Stimulated activated naive B cell treated with anti-CD40 and anti-IgM and Interleukin-4, amounts not matched to agents 10 μg/mL and 1 μg/mL and 100 μg/mL, for 72 hours (primary cell): ENCODE results near the gene USP22.

Experiments used
- ATAC-seq, 2 donors: fragments of 150-1000 bp; cut with Tn5 transposase; replicated peaks; 2 replicates each; pipeline ENCODE4 v1.10.0; 2021; ENCODE audit warnings: moderate library complexity in 1 of 2
- DNase-seq: peaks from one replicate; pipeline ENCODE4 v3.0.0; 2021
- H3K27ac Mint-ChIP-seq: one replicate; pipeline ENCODE4 v1.8.0; 2022; ENCODE audit warnings: mild to moderate bottlenecking, mixed read lengths
- H3K27me3 Mint-ChIP-seq, 2 donors: one replicate each; pipeline ENCODE4 v1.8.0; 2022; ENCODE audit warnings: mixed read lengths in 2 of 2
- H3K36me3 Mint-ChIP-seq, 2 donors: one replicate each; pipeline ENCODE4 v1.8.0; 2022; ENCODE audit warnings: mixed read lengths in 2 of 2, mild to moderate bottlenecking in 1 of 2
- H3K4me1 Mint-ChIP-seq, 2 donors: one replicate each; pipeline ENCODE4 v1.8.0; 2022; ENCODE audit warnings: mixed read lengths in 2 of 2, mild to moderate bottlenecking in 1 of 2
- H3K4me3 Mint-ChIP-seq, 2 donors: one replicate each; pipeline ENCODE4 v1.8.0; 2022; ENCODE audit warnings: mild to moderate bottlenecking in 2 of 2, mixed read lengths in 2 of 2, moderate library complexity in 1 of 2
- H3K9me3 Mint-ChIP-seq, 2 donors: one replicate each; pipeline ENCODE4 v1.8.0; 2022; ENCODE audit warnings: mixed read lengths in 2 of 2, mild to moderate bottlenecking in 1 of 2

Gene USP22

DNA sequence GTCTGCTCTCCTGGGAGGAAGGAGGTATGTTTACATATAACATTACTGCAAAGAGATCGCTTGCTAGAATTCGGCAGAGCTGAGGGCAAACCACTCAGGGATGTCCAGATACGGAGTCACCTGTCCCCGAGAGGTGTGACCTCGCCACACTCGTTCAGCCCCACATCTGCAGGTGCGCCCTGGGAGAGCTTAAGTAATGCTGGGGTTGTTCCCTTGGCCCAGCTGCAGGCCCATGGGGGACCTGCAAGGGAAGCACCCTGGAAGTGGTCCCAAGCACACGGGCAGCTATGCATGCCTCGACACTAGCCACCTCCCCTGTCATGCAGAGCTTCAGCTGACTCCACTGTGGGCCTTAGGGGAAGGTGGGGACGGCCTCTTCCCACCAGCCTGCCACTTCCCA lies 22.2 kb downstream of the USP22 start:
- DNase-seq (no peak), ATAC-seq (peak in 1 of 2 donors; percentile 33)
- Mint-ChIP-seq H3K4me1 (peaks cover 39 to 54% of the 10 kb centered on the region in 2 donors), H3K36me3 (peaks cover 50 to 72% of the 10 kb centered on the region in 2 donors), H3K27ac (peak overlapping the region; percentile 81), H3K9me3 (no peaks in the 10 kb centered on the region), H3K27me3 (no peaks in the 10 kb centered on the region), H3K4me3 (no peak overlapping the region)

DNA sequence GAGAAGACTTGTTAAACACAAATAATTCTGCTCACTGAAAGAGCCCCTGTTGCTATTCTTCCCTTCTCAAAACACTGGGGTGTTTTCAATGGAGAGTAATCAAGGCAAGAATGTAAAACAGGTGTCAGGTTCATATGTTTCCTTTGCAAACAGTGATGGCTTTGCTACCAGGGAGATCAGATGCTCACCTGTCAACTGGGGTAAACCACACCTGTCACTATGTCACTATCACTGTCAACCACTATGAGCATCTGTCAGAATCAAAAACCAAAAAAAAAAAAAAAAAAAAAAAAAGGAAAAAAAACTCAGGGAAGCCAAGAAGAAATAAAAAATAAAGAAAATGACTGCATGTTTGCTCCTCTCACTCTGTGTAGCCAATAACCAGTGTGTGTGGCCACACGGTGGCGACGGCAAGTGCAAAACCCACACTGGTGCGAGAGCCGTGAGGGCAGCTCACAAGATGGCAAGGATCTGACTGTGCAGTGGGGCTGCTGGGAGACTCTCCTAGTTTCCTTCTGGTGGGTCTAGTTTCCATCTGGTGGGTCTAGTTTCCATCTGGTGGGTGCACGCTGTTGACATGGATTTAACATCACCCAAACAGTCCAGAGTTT lies 22.7 kb downstream of the USP22 start:
- H3K4me1 Mint-ChIP-seq: peaks cover 37 to 51% of the 10 kb centered on the region in 2 donors
- peak overlapping the region; percentile 81 for H3K27ac Mint-ChIP-seq
- H3K9me3 Mint-ChIP-seq: no peaks in the 10 kb centered on the region
- H3K36me3 Mint-ChIP-seq: peaks cover 47 to 69% of the 10 kb centered on the region in 2 donors
- DNase-seq: no peak
- no peaks in the 10 kb centered on the region for H3K27me3 Mint-ChIP-seq
- peak; percentile 88 to 90 for ATAC-seq
- peak overlapping the region in 1 of 2 donors; percentile 39 for H3K4me3 Mint-ChIP-seq

DNA sequence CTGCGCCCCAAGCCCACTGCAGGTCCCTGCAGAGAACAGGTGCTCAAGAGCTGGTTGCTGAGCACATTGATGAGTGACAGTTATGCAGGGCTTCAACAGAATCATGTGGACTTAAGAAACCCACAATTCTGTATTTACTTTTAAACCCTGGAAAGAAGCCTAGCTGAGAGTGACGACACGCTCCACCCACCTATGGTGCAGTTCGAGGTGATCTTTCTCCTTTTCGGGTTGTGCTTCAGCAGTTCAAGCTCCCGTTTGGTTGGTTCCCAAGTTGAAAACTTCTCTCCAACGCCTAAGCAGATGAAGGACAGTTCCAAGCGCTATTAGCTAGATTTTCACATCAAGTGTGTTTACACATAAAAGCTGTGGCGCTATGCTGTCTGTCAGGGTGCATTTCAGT lies 23.9 kb downstream of the USP22 start:
- peaks cover 25 to 39% of the 10 kb centered on the region in 2 donors for H3K4me1 Mint-ChIP-seq
- no peak overlapping the region for H3K4me3 Mint-ChIP-seq
- H3K27ac Mint-ChIP-seq: no peak overlapping the region
- DNase-seq (no peak), ATAC-seq (no peak)
- no peaks in the 10 kb centered on the region for H3K9me3 Mint-ChIP-seq
- H3K36me3 Mint-ChIP-seq: peaks cover 40 to 67% of the 10 kb centered on the region in 2 donors
- no peaks in the 10 kb centered on the region for H3K27me3 Mint-ChIP-seq

DNA sequence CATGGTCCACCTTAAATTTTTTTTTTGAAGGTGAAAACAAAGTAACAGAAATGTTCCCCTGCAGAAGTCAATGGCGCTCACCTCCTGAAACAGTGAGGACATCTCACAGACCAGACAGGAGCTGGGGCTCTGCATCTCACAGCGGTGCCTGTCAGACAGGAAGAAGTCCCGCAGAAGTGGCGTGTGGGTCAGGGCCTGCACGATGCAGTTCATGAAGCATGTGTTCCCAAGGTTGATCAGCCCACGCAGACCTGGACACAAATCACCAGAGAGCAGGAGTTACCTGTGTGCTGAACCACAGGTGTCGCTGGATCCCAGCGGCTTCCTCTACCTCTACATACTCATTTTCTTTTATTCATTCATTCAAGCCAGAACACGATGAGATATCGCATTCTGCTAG lies 24.9 kb downstream of the USP22 start:
- ATAC-seq (no peak), DNase-seq (no peak)
- Mint-ChIP-seq H3K4me3 (no peak overlapping the region), H3K27ac (no peak overlapping the region), H3K4me1 (peaks cover 25 to 33% of the 10 kb centered on the region in 2 donors), H3K36me3 (peaks cover 36 to 72% of the 10 kb centered on the region in 2 donors), H3K27me3 (no peaks in the 10 kb centered on the region), H3K9me3 (no peaks in the 10 kb centered on the region)

DNA sequence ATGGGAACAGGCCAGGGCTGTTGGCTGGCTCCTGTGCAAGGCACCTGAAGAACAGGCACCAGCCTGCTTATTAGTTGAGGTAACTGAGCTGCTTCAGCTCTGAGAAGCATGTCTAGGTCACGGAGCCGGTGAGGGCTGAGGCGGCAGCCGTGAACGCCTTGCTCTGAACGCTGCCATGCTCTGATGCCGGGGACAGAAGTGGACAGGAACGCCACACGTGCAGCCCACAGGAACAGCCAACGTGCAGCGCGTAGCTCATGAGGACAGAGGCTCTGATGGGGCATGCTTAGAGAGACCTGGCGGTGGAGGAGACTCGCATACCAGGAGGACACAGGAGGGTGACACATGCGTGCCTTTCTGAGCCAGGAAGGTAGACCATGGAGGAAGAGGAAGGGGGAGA lies 25.6 kb downstream of the USP22 start:
- Mint-ChIP-seq H3K4me3 (no peak overlapping the region), H3K36me3 (peaks cover 38 to 75% of the 10 kb centered on the region in 2 donors), H3K9me3 (no peaks in the 10 kb centered on the region), H3K27me3 (no peaks in the 10 kb centered on the region), H3K4me1 (peaks cover 22 to 27% of the 10 kb centered on the region in 2 donors), H3K27ac (no peak overlapping the region)
- ATAC-seq (no peak), DNase-seq (no peak)

DNA sequence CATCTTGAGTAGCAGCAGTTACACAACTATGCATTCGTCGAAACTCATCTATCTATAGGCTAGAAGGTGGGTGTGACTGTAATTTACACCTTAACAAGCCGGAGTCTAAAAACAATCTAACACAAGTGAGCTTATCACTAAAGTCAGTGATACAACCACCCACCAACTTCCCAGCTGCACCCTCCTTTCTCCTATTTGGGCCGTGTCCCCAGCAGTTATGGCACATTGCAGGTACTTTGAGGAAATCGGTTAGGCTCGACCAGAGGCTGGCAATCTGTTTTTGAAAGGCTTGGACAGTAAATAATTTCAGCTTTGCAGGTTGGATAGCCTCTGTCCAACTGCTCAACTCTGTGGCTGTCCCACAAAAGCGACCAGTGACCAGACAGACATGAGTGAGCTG lies 26.0 kb downstream of the USP22 start:
- Mint-ChIP-seq H3K4me3 (no peak overlapping the region), H3K36me3 (peaks cover 42 to 76% of the 10 kb centered on the region in 2 donors), H3K4me1 (peaks cover 22 to 27% of the 10 kb centered on the region in 2 donors), H3K27ac (no peak overlapping the region), H3K27me3 (no peaks in the 10 kb centered on the region), H3K9me3 (no peaks in the 10 kb centered on the region)
- ATAC-seq (no peak), DNase-seq (no peak)

DNA sequence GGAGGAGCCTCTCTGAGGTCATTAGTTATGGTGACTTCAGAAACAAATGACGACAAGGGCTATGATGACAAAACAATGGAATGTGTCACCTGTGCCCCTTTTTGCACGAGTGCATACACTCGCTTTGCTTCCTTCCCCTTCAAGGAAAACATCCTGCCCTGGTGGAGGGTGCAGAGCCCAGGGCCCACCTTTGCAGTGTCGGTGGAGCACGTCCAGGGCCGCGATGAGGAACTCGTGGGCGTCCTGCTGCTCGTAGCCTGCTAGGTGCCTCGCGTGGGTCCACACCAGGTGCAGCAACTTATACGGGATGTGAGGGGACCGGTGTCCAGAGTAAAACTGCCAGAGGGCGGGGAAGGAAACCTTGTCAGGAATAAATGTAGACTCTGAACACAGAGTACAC lies 27.2 kb downstream of the USP22 start:
- no peak for ATAC-seq
- Mint-ChIP-seq H3K36me3 (peaks cover 47 to 74% of the 10 kb centered on the region in 2 donors), H3K4me3 (no peak overlapping the region), H3K9me3 (no peaks in the 10 kb centered on the region), H3K4me1 (peaks cover 23 to 26% of the 10 kb centered on the region in 2 donors), H3K27me3 (no peaks in the 10 kb centered on the region), H3K27ac (peak overlapping the region; percentile 67)
- DNase-seq: no peak

DNA sequence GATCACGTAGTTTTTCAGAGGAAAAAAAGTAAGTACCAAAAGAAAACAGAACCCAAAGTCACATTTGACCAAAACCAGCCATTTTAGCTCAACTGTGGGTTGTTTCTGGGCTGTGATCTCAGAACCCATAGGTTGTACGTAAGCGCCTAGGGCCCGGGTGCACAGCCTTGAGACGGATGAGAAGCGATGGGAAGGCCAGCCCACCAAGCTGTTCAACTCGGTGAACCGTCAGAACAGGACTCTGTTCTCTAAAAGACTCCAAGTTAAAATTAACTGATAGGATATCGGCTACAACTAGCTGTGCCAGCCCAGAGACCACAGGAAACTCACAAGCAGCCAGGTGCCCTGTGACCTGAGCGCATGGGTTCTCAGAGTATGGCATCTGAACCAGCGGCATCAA lies 28.3 kb downstream of the USP22 start:
- H3K27me3 Mint-ChIP-seq: no peaks in the 10 kb centered on the region
- no peak overlapping the region for H3K4me3 Mint-ChIP-seq
- peaks cover 19 to 22% of the 10 kb centered on the region in 2 donors for H3K4me1 Mint-ChIP-seq
- ATAC-seq (no peak), DNase-seq (no peak)
- no peaks in the 10 kb centered on the region for H3K9me3 Mint-ChIP-seq
- H3K36me3 Mint-ChIP-seq: peaks cover 42 to 68% of the 10 kb centered on the region in 2 donors
- H3K27ac Mint-ChIP-seq: peak overlapping the region; percentile 20

DNA sequence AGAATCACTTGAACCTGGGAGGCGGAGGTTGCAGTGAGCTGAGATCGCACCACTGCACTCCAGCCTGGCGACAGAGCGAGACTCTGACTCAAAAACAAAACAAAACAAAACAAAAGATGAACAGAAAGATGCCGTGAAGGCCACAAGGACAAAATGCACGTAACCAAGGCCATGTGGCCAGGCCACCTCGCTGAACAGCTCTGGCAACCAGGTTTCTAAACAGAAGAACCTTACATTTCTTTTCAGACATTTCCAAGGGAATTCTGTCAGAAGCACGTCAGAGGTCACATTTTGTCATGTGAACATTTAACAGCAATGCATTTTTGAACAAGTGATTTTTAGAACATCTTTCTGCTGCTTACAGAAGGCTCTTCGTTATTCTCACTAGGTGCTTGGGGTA lies 28.8 kb downstream of the USP22 start:
- Mint-ChIP-seq H3K4me3 (no peak overlapping the region), H3K27ac (no peak overlapping the region), H3K36me3 (peaks cover 37 to 63% of the 10 kb centered on the region in 2 donors), H3K4me1 (peaks cover 17 to 22% of the 10 kb centered on the region in 2 donors), H3K9me3 (no peaks in the 10 kb centered on the region), H3K27me3 (no peaks in the 10 kb centered on the region)
- DNase-seq (no peak), ATAC-seq (no peak)

DNA sequence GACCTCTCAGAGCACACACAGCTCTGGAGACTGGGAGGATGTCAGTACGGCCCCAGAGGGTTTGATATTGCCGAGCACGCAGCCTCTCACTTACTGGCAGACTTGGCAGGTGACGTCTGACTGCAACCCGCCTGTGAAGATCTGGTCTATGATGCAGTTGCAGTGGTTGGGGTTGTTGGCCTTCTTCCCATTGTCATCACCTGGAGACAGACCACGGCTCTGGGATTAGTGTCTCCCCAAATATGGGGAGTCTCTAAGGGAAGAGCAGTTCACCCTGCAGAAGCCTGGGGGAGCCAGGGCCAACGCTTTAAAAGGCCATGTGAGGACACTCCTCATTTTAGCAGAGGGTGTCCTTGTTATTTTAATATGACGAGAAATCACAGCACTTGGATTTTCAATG lies 30.1 kb downstream of the USP22 start:
- peaks cover 17 to 22% of the 10 kb centered on the region in 2 donors for H3K4me1 Mint-ChIP-seq
- peaks cover 36 to 59% of the 10 kb centered on the region in 2 donors for H3K36me3 Mint-ChIP-seq
- no peaks in the 10 kb centered on the region for H3K9me3 Mint-ChIP-seq
- no peak overlapping the region for H3K4me3 Mint-ChIP-seq
- H3K27ac Mint-ChIP-seq: no peak overlapping the region
- H3K27me3 Mint-ChIP-seq: no peaks in the 10 kb centered on the region
- ATAC-seq (no peak), DNase-seq (no peak)

DNA sequence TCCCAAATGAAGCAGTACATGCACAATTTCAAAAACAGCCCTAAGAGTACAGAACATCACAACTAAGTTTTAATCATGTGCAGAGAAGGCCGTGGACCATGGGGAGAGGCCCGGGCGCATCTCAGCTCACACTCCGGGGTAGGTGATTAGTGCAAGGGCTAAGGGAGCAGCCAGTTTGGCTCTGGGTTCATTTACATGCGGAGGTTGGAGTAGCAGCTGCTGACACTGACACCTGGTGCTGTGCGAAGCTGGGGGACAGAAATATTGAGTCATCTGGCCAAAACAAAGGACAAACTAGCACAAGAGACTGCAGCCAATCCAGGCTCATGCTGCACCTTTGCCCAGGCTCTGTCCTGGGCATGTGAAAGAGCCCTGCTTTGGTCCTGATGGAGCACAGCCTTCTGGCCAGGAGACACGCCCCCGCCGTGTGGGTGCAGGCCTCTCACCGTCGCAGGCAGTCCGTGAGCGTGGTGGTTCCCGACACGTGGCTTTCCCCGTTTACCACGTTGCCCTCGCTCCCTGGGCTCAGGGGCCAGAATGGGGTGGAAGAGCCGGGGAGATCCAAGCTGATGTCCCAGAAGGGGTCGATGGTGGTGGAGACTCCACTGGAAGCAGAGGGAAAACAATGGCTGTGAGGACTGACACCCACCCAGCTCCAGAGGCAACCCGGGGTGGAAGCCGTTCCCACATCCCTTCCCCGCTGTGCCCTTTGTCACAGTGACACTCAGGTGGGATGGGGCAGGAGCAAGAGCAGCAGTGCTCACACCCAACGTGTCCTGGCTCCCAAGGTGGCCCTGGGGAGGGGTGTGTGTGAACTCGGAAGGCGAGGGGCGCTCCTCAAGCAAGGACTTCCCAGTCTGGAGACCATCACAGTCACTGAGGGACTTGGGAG lies 31.9 kb downstream of the USP22 start:
- peak; percentile 31 to 41 for ATAC-seq
- Mint-ChIP-seq H3K36me3 (peaks cover 36 to 58% of the 10 kb centered on the region in 2 donors), H3K4me3 (no peak overlapping the region), H3K4me1 (peaks cover 10 to 13% of the 10 kb centered on the region in 2 donors), H3K27ac (peak overlapping the region; percentile 73), H3K27me3 (no peaks in the 10 kb centered on the region), H3K9me3 (no peaks in the 10 kb centered on the region)
- DNase-seq: no peak

DNA sequence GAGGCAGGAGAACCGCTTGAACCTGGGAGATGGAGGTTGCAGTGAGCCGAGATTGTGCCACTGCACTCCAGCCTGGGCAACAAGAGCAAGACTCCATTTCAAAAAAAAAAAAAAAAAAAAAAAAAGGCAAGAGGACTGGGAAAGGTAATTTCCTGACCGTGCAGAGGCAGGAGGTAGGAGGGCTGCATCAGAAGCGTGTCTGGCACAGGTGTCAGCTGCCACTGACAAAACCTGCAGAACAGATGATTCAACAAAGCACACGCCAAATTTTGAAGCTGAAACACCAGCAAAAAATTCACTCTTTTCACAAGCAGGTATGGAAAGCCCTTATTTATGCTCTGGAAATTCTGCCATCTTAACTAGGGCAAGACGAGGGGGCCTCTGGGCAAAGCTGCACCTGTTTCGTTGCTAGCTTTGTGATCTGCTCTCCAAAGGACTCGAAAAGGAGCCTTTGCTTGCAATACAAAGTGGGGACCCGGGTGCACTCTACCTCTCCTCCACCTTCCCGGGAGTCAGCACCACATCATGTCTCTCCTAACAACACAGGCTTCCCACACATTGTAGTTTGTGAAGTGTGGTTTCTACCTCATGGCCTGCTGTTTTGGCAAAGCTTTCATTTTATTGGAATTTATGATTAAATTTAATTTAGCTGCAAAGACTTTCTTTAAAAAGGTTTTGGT lies 33.7 kb downstream of the USP22 start:
- H3K36me3 Mint-ChIP-seq: peaks cover 41 to 63% of the 10 kb centered on the region in 2 donors
- ATAC-seq (no peak), DNase-seq (no peak)
- H3K27ac Mint-ChIP-seq: no peak overlapping the region
- H3K4me1 Mint-ChIP-seq: peaks cover 8% of the 10 kb centered on the region in 2 donors
- no peaks in the 10 kb centered on the region for H3K9me3 Mint-ChIP-seq
- H3K4me3 Mint-ChIP-seq: no peak overlapping the region
- H3K27me3 Mint-ChIP-seq: no peaks in the 10 kb centered on the region

DNA sequence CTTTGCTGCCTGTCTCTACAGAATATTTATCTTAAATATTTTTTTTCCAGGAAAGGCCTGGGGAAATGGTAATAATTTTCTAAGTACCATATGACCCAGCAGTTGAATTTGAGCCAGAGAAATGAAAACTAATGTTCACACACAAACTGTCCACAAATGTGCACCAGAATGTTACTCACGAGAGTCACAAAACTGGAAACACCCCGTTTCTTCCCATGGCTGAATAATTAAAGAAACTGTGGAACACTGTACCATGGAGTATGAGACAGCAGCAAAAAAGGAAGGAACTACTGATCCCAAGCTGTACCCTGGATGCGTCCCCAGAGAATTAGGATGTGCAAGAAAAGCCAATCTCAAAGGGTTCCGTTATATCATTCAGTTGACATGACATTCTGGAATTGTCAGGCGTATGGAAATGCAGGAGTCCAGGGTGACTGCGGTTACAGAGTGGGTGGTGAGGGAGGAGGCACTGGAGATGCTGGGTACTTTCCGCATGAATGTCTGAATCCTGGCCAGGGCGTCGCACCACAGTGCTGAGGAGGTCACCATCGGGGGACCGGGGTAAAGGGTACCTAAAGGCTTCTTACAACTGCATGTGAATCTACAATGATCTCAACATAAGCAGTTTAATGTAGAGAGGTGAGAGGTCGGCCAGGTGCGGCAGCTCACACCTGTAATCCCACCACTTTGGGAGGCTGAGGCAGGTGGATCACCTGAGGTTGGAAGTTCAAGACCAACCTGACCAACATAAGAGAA lies 34.5 kb downstream of the USP22 start:
- Mint-ChIP-seq H3K27ac (peak overlapping the region; percentile 20), H3K36me3 (peaks cover 40 to 60% of the 10 kb centered on the region in 2 donors), H3K27me3 (no peaks in the 10 kb centered on the region), H3K9me3 (no peaks in the 10 kb centered on the region), H3K4me3 (no peak overlapping the region), H3K4me1 (peaks cover 6 to 8% of the 10 kb centered on the region in 2 donors)
- ATAC-seq (no peak), DNase-seq (no peak)

DNA sequence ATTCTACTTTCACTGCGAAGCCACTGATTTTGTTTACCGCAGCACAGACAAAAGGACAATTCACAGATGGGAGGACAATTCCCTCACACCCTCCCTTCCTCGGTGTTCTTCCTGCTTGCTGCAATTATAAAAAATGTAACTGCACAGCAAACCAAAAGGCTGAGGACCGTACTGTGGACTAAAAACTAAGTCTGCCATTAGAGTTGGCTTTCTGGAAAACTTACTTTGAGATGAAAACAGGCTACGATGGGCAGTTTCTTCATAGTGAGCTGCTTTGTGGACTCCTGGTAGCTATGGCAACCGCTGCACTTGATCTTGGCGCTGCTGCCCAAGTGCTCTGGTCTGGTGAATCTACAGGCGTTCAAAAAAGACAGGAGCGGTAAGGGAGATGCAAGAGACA lies 35.2 kb downstream of the USP22 start:
- peak overlapping the region; percentile 71 for H3K27ac Mint-ChIP-seq
- H3K27me3 Mint-ChIP-seq: no peaks in the 10 kb centered on the region
- no peak for ATAC-seq
- H3K4me1 Mint-ChIP-seq: peaks cover 6 to 8% of the 10 kb centered on the region in 2 donors
- H3K4me3 Mint-ChIP-seq: no peak overlapping the region
- H3K36me3 Mint-ChIP-seq: peaks cover 42 to 56% of the 10 kb centered on the region in 2 donors
- no peaks in the 10 kb centered on the region for H3K9me3 Mint-ChIP-seq
- no peak for DNase-seq
